SKM-1 treated with dmso at 0.1 percent for 144 hours (cell line): Measurements from ENCODE around the gene DDIT3.
"Not testable (repeated sequence)": the region's sequence is repeated elsewhere in the genome, so short reads cannot be mapped to it uniquely, and the experiment has no call there.

ENCODE experiments used
- DNase-seq: peaks from one replicate; lab custom pipeline; 2025; ENCODE audit not compliant: unreplicated experiment; lab: John Stamatoyannopoulos, UW

Gene DDIT3

GRCh38 chr12:57514246-57514645 is 6.1 kb downstream of the DDIT3 start:
- not testable (repeated sequence) for DNase-seq

DNA sequence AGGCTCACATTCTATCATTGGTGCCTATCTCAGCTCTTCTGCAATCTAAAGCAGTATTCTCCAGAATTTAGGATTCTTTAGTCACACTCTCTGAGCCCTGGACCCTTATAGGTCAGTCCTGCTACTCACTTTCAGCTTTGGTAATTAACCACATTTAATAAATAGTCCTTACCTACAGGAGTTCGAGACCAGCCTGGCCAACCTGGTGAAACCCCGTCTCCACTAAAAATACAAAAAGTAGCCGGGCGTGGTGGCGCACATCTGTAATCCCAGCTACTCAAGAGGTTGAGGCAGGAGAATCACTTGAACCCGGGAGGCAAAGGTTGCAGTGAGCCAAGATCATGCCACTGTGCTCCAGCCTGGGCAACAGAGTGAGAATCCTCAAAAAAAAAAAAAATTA is 6.6 kb downstream of the DDIT3 start:
- not testable (repeated sequence) for DNase-seq

DNA sequence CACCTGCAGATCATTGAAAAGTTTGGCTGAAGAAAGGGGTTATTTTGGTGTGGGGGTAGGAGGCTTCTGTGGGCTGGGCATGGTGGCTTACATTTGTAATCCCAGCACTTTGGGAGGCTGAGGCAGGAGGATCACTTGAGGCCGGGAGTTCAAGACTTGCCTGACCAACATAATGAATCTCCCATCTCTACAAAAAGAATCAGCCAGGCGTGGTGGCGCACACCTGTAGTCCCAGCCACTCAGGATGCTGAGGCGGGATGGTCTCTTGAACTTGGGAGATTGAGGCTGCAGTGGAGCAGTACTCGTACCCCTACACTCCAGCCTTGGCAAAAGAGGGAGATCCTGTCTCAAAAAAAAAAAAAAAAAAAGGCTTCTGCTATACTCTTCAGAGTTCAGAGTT is 7.0 kb downstream of the DDIT3 start:
- no peak for DNase-seq

DNA sequence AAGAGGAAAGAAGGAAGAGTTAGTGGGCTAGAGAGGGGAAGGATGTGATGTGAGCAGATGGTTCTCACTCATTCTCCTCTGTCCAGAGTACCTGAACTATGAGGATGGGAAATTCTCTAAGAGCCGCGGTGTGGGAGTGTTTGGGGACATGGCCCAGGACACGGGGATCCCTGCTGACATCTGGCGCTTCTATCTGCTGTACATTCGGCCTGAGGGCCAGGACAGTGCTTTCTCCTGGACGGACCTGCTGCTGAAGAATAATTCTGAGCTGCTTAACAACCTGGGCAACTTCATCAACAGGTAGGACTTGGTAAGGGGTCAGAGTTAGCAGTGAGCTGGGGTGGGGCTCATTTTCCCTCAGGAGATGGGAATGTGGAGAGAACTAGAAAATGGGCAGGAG is 7.6 kb downstream of the DDIT3 start:
- no peak for DNase-seq

DNA sequence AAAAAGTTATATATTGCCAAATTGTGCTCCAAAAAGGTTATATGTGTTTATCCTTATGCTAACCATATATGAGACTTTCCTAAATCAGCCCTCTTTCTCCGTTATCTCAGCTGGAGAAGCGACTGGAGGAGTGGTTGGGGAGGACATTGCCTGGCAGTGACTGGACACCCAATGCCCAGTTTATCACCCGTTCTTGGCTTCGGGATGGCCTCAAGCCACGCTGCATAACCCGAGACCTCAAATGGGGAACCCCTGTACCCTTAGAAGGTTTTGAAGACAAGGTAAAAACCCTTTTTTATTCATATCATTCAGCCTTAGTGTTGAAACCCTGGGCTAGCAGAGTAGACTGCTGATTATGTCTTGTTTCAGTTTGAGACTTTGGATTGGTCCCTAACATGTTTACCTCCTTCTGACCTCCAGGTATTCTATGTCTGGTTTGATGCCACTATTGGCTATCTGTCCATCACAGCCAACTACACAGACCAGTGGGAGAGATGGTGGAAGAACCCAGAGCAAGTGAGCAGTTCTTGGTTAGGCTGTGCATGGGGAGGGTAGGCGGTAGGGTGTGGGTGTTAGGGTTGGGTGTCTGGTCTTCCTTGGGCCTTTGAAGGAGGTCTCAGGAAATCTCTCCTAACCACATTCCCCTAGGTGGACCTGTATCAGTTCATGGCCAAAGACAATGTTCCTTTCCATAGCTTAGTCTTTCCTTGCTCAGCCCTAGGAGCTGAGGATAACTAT is 8.6 kb downstream of the DDIT3 start:
- no peak for DNase-seq

DNA sequence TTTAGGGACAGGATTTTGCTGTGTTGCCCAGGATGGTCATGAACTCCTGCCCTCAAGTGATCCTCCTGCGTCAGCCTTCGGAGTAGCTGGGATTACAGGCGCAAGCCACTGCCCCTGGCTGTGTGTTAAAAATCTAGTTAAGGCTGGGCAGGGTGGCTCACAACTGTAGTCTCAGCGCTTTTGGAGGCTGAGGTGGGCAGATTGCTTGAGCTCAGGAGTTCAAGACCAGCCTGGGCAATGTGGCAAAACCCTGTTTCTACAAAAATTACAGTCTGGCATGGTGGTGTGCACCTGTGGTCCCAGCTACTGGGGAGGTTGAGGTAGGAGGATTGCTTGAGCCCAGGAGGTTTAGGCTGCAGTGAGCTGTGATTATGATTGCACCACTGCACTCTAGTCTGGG is 9.2 kb downstream of the DDIT3 start:
- DNase-seq = no peak

DNA sequence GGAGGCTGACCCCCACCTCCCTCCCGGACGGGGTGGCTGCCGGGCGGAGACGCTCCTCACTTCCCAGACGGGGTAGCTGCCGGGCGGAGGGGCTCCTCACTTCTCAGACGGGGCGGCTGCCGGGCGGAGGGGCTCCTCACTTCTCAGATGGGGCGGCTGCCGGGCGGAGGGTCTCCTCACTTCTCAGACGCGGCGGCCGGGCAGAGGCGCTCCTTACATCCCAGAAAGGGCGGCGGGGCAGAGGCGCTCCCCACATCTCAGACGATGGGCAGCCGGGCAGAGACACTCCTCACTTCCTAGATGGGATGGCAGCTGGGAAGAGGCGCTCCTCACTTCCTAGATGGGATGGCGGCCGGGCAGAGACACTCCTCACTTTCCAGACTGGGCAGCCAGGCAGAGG is 12.5 kb downstream of the DDIT3 start:
- DNase-seq = not testable (repeated sequence)

- not testable (repeated sequence) for DNase-seq
These were observed 13.8 kb downstream of the DDIT3 start for GRCh38 chr12:57506541-57506940.

GRCh38 chr12:57502311-57502969 is 17.9 kb downstream of the DDIT3 start:
- DNase-seq = not testable (repeated sequence)

DNA sequence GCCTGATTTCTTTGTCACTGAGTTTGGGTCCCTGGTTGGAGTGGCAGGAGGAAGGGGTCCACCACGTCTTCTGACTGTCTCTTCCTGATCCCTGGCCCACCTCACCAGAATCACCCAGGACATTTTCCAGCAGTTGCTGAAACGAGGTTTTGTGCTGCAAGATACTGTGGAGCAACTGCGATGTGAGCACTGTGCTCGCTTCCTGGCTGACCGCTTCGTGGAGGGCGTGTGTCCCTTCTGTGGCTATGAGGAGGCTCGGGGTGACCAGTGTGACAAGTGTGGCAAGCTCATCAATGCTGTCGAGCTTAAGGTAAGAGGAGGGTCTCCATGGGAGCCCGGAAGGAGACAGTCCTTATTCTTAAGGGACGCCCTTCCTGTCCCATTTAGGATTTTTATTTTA is 20.1 kb downstream of the DDIT3 start:
- no peak for DNase-seq

GRCh38 chr12:57498571-57498970 is 21.7 kb downstream of the DDIT3 start:
- DNase-seq = no peak

DNA sequence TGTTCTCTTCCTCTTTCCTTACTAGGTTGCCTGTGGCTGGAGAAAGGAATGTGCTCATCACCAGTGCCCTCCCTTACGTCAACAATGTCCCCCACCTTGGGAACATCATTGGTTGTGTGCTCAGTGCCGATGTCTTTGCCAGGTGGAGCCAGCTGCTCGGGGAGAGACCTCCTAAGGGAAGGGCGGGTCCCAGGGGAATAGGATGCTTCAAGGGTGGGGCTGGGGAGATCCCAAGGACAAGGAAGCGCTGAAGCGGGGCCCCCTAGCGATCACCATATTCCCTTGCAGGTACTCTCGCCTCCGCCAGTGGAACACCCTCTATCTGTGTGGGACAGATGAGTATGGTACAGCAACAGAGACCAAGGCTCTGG is 22.2 kb downstream of the DDIT3 start:
- no peak for DNase-seq

GRCh38 chr12:57497223-57498131 is 22.8 kb downstream of the DDIT3 start:
- no peak for DNase-seq

DNA sequence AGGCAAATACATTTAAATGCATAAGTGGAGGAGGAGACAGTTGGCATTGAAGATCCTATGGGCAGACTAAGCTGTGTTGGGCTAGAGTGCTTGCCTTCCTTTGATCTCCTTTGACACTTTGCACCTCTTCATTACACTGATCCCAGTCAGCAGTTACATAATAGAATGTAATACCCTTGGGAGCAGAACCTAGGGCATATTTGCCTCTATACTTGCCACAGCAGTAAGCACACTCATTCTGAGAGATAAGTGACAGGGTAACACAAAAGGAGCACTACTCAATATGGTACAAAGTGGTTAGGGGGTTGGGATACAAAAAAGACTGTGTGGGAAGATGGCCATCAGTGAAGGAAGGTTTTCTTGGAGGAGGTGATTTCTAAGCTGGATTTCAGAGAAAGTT is 23.5 kb downstream of the DDIT3 start:
- DNase-seq = no peak

- not testable (repeated sequence) for DNase-seq
These were observed 25.1 kb downstream of the DDIT3 start for GRCh38 chr12:57495051-57495701.

GRCh38 chr12:57491393-57492280 is 28.7 kb downstream of the DDIT3 start:
- no peak for DNase-seq

DNA sequence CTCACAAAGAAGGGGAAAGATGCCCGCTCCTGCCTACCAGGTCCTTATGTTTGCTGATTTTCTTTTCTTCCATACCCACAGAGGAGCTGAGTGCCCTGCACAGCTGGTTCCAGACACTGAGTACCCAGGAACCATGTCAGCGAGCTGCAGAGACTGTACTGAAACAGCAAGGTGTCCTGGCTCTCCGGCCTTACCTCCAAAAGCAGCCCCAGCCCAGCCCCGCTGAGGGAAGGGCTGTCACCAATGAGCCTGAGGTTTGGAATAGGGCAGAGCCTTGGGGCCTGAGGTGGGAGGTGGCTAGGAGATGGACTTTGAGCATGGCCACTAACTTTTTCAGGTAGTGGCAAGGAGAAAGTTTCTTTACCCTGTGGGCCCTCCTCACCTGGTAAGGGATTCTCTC is 30.2 kb downstream of the DDIT3 start:
- no peak for DNase-seq

- no peak for DNase-seq
These were observed 31.1 kb downstream of the DDIT3 start for GRCh38 chr12:57489157-57489641.

DNA sequence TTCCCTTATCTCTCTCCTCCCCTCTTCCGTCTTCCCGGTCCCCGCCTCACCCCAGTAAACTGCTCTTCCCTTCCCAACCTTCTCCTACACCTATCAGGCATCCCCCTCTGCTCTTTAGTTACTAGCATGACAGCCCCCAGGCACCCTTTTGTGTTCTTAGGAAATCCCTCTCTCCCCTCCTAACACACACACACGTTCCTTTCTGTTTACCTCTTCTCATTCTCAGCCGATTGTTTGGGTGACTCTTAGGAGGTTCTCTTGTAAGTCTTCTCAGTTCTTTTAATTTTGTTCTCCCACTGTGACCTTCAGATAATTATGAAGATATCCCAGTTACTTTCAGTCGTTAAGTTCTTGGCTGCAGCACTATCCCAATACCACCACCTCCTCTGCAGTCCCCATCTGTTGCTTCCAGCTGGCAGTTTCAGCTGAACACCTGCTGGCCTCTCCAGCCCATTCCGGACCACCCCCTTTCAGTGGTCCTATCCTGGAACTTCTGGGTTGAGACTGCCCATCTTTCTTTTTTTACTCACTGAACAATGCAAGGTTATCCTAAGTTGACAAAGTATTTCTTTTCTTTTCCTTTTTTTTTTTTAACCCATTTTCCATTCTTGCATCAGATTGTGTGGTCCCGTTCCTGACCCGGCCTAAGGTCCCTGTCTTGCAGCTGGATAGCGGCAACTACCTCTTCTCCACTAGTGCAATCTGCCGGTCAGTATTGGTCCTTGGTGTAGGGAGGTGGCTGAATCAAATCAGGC is 31.7 kb downstream of the DDIT3 start:
- no peak for DNase-seq
